GM19240 (cell line): ENCODE results near the gene CAPN8.

Source experiments
- DNase-seq: peaks from one replicate; pipeline ENCODE4 v3.0.0; 2011; ENCODE audit warnings: low spot score; ENCODE audit not compliant: insufficient read length

Gene CAPN8

DNA sequence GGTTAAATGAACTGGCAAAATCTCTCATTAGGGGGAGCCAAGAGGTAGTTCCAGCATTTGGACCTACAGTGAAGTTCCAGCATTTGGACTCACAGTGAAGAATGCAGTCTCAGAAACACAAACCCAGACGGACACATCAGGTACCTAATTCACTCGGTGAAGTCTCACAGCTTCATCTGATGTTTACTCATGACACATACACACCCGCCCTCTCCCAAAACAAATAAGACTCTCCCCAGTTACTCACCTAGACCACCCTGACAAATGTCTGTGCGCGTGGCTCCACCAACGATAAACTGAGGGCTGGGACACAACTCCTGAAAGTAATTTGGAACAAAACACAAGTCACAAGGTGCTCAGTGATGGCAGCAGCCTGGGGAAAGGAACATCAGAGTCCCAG is 11.4 kb downstream of the CAPN8 start:
- no peak for DNase-seq

DNA sequence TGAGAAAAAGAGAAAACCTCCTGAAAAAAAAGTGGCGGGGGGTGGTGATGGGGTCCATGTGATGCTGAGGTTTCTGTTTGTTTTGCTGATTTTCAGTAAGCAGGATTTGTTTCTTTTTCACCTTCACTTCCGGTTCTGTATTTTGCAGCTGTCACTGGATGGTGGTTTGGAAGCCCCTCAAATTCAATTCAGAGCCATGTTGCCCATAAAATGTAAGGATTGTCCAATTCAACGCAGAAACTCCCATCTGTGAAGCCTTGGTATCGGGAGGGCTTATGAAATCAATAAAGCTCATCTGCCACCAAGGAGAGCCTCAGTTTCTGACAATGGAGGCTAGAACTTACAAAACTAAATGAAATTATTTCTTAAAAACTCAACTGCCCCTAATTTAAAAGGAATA is 12.1 kb downstream of the CAPN8 start:
- no peak for DNase-seq

DNA sequence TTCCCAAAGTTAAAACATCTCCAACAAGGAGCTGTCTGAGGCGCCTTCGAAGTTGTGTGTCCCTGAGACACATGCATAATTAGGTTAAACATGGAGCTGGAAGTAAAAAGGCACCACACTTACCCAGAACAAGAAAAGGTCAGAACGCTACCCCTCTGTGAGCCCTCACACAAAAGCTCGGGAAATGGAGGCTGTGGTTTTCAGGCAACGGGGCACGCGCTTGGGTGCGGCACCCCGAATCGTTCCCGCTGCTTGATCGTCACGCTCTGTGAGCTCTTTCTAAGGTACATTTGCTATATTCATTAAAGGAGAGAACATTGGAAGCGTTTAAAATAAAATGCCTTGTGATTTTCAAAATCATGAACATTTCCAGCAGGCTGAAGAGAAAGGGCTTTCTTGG is 12.5 kb downstream of the CAPN8 start:
- no peak for DNase-seq

DNA sequence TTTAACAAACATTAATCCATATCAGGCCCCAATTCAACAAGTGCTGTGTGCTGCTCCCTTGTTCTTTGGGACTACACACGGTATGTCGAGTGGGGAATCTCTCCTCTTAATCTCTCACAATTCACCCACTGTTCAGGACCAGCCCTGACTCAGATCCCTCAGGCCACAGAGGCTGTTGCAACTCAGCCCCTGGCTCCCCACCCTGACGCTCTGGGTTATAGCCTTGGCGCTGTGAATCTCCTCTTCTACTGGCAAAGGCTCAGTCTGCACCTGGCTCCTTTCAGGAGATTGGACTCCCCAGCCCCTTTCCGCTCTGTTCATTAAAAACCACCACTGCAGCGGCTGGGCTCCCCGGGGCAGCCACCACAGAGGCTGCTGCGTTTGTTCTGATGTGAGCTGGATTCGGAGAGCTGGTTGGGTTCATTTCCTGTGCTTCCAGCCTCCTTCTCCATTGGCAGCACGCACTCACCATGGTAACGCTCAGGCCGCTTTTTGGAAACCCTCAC is 13.0 kb downstream of the CAPN8 start:
- no peak for DNase-seq

DNA sequence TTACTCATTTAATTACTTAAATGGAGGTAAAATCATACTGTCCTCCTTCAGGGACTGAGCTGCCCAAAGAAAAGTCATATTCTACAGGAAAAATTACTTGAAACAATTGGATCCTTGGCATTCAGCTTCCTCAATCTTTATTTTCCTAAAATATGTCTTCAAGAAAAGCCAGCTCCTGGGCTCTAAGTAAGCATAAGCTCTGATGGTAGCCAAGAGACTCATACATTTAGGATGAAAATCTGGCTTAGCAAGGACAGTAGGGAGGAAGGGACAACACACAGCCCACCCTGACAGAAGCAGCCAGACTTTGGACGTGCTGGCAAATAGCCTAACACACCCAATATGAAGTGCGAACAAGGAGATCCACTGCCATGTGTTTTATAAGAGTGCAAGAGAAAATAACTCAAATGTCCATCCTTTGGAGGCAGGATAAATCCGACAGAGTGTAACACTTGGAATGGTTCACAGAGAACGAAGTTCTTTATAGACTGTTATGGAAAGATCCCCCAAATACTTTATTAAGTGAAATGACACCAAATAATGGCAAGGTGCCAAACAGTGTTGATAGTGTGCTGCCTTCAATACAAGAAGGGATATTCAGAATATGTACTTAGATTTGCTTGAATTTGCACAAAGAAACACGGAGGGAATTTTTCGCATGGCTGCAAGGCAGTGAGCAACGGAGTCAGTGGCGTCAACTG is 14.1 kb downstream of the CAPN8 start:
- DNase-seq = no peak

DNA sequence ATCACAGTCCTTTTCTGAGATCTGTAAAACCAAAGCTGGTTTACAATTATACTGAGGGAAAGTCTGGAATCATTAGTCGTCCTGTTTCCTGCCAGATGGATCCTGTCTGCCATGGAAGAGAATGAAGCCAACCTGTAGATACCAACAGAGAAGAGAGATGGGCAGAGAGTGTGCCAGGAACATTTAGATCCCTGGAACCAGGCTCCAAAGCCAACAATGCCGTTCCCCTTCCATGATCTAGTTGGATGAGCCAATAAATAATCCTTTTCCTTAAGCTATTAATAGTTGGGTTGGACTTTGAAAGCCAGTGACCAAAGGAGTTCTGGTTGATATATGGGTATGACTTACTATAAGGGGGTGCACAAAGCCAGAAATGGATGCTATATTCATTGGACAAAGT is 15.0 kb downstream of the CAPN8 start:
- DNase-seq = no peak

DNA sequence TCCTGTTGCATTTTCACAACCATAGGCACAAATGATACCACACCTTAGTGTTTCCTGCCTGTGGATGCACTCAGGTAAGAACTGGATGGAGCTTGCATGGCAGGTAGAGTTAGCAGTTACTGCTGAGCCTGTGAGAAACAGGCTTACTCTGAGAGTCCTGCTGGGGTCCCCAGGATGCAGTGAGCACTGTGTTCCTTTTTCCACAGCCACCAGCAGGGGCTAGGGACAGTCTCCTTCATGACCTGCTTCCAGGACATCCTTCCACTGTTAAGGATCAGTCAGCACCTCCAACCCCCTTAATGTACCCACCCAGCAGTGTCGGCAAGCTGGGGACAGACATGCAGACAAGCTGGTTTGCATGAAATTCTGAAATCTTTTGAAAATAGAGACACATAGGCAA is 16.3 kb downstream of the CAPN8 start:
- DNase-seq = no peak

DNA sequence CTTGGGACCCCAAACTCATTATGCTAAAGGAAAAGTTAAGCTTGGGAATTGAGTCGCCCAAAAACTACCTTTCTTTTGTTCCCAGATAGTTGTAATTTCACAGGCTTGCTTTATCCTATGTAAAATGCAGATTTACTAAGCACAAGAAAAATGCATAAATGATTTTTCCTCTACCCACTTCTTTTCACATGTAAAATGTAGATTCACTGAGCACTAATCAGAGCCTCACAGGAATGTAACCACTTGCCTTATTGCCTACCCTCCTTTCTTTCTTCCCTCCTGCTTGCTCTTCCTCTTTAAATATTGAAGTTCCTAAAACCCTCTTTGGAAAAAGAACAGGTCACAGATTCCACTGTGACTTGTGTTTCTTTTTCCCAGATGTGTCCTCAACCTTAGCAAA is 18.3 kb downstream of the CAPN8 start:
- no peak for DNase-seq

DNA sequence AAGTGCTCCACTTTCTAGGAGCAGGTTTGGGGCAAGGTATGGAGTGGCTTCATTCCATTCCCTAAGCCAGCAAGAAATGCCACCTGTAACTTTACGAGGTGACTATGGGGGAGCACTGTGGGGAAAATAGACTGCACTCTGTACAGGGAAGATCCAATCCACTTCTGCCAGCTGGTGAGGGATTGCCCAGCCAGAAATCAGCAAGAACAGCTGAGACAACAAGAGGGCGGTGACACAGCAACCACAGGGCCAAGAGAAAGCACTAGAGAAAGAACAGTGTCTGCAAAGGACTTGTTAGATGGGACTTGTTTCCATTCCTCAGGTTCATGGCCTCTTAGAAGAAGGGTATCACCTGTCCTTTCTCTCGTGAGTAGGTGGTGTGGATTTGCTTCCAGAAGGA is 19.6 kb downstream of the CAPN8 start:
- DNase-seq = no peak

DNA sequence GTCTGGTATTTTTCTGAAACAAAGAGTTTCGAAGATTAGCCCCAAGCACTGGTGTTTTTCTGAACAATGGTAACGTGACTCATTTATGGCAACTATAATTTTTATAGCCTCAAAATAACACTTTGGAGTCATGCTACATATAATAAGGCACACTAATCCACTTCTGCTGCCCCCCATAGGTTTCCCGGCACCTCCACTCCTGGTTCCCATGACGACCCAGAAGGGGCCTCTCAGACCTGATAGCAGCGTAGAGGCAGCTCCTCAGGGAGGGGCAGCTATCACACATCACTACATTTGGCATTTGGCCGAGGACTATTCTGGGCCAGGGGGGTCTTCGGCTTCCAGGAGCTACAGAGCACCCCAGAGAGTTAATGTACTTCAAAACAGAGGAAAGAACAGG is 23.3 kb downstream of the CAPN8 start:
- no peak for DNase-seq

DNA sequence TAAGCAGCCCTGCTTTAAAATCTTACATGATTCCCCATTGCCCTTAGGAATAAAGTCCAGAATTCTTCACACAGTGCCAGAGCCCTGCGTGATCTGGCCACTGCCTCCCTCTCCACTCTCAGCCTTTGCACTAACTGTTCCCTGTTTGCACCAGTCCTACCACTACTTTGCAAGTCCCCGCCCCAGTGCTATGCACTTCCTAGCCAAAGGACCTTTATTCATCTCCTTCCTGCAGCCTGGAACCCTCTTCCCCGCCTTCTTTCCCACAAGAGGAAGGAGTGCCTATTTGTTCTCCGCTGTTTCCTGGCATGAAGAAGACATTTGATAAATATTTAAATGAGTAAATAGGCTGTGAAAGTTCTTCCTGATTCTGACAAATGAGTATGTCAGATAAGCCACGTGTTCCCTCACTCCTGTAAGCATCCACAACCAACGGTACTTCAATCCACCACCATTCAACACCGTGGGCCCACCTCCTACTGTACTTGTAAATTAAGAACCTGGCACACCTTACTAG is 23.9 kb downstream of the CAPN8 start:
- DNase-seq = no peak

DNA sequence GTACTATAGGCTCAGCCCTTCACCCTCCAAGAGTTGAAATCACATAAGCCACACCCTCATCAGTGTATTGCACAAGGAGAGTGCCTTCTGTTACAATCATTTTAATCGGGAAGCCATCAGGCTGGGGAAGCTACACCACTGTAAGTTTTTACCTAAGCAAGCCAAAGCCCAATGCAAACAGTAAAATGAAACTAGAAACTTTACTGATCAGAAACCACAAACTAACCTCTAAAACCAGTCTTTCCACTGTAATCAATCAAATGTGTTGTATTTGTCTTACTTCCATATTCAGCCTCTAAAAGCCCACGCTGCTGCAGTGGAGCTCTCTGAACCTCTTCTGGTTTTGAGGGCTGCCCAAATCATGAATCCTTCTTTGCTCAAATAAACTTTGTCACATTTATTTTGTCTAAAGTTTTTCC is 26.2 kb downstream of the CAPN8 start:
- DNase-seq = no peak

DNA sequence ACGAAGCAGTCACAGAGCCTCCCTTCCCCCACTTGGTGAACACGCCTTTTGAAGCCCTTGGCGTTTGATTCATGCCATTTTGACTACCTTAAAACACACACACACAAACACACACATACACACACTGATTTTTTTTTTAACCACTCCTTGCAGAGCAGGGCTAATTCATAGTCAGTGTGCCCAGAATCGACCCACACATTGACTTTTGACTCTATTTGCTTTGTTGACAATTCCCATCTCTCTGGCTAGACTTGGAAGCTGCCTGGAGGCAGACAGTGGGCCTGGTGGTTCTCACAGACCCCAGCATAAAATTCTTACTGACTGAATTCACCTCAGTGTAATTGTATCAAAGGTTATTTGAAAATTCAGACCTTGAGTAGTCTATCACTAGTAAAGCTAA is 30.3 kb downstream of the CAPN8 start:
- no peak for DNase-seq

DNA sequence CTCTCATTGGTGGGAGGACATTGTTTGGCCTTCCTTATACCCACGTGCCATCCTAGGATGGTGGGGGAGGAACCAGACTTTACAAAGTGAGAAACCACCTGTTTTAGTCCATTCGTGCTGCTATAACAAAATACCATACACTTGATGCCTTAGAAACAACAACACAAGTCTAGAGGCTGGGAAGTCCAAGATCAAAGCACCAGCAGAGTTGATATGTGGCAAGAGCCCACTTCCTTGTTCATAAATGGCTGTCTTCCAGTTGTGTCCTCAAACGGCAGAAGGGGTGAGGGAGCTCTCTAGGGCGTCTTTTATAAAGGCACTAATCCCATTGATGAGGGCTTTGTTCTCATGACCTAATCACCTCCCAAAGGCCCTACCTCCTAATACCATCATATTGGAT is 31.1 kb downstream of the CAPN8 start:
- DNase-seq = no peak

DNA sequence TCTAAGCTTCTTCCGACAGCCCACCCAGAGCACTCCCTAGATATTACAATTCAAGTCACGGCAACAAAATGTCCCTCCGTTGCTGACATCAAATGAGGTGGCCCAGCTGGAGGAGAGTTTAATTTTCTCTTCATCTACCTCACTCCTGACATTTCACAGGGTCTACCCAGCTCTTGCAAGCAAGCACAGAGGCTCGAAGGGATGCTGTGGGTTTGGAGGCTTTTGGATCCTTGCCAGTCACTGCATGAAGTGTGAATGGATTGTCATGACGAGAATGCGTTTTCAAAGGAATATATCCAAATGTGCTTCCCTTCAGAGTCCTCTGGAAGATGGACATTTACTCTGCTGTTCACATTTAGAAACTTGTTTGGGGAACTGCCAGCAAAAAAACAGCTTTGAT is 33.5 kb downstream of the CAPN8 start:
- no peak for DNase-seq

DNA sequence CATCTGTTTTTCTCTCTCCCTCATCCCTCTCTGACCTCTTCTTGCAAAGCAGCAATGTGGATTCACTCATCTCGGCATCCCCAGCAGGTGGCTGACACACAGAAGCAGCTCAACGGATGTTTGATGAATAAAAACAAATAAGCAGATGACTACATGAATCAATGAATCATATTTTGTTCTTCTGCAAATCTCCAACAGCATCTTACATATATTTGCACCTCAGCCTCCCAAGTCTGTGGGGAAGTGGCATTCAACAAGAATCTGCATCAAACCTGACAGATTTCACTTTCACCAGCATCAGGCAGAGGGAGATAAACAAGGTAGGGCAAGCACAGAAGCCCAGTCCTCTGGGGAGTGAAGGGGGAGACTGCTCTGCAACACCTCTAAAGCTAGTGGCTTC is 34.0 kb downstream of the CAPN8 start:
- DNase-seq = no peak

DNA sequence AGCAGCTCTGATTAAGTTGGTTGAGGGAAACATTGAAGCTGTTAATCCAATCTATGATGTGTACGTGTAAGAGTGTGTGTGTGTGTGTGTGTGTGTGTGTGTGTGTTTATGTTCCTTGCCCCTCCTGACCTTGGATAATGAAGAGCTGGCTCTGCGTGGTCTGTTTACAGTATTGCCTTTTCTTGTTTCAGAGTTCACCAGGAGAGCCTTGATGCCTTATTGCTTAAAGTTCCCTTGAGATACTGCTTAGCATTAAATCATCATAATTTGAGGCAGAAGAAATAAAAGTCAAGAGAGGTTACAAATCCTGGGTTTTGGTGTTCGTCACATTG is 36.4 kb downstream of the CAPN8 start:
- DNase-seq = no peak

DNA sequence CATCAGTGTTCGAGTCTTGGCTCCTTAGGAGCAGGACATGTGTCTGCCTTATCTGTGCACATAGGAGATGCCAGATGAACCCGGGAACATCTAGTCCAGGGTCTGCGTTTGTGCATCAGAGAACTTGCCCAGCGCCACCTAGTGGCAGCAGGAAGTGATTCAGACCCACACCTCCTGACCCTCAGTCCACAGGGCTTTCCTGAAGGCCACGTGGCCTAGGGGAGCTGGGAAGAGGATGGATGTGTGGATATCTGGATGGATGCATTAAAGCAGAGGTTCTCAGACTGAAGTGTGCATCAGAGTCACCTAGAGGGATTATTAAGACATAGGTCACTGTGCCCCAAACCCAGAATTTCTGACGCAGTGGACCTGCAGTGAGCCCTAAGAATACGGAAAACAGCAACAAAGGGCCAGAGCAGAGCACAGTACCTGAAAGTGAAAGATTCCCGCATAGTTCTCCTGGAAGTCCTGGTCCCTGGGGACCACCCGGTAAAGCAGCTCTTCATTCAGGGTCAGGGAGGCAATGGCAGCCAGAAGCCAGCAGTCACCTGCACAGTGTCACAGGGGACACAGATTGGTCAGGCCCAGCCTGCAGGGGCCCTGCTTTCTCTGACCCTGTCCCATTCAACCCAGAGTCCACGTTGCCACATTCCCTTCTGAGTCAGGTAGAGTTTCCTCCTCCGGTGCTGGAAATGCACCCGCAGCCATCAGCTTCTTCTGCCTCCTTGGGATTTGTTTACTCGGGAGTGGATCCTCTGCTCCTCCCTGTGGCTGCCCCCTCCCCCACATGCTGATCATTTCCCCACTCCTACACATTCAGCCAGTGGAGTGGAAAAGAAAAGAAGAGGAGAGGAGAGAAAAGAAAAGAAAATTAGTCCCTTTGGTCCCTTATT is 37.0 kb downstream of the CAPN8 start:
- no peak for DNase-seq

DNA sequence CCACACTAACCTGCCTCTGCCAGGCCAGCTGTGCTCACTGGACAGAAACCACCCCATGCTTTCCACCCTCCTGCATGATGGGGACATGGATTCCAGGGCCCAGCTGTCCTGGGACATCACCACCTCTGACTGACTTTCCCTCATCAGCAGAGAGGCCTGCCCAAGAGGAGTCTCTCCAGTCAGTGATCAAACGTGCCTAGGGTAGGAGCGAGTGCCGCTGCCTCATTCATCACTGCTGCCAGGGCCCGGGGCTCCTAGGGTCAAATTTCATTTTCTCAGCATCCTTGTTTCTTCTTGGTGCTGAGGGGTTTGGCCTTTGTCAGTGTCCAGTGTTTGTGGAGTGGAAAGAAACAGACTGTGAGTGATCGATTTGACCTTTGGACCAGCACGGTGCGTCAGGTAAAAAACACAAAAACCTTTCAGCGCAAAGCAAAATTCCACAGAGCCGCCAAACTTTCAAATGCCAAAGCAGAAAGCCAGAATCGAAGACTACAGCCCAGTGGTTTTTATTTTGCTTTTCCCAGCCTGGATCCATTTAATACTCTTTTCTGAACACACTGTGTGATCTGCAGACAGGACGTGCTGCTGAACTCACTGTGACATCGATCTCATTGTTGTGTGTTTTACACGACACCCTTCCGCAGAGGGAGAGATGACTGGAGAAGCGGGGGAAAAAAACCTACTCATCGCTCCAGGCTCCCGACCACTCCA is 43.2 kb downstream of the CAPN8 start:
- DNase-seq = no peak

DNA sequence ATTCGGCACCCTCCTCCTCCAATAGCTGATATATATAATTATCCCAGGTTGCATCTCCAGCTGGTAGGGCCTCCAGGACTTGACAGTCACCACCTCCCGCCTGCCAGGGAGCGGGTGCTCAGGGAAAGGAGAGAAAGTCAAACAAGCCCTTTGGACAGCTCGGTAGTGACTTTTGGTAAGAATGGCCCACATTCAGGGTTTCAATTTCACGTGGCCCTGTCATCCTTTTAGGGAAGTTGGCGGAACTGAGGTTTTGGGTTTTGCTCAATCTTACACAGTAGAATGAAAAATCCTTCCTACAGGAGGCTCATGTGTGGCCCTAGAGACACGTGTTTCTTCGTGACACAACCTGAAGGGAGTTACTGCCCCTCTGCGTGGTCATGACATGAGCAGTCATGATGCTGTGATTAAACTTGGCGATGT is 44.2 kb downstream of the CAPN8 start:
- DNase-seq = peak; percentile 43

DNA sequence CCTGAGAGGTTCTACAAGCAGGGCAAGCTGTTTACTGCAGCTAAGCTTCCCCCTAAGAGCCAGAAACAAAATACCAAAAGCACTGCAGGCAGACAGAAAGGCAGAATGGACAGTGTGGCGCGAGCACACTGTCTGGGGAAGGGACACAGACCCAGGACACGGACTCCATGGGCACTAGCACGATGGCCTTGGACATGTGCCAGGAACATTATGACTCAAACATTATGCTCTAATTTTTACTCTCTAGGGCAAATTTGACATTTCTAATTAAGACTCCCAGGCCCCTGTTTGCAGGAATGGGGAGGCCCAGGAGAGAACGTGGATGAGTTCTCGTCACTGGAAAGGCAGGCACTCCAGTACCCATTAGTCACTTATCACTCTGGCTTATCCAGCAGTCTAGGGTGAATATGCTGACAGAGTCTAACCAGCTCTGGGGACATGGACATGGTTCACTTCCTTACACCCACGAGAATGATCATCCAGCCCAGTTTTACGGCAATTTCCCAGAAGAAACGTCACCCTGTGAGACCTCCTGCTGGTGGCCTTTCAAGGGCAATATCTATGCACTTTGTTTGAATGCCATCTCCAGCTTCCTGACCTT is 45.1 kb downstream of the CAPN8 start:
- no peak for DNase-seq

DNA sequence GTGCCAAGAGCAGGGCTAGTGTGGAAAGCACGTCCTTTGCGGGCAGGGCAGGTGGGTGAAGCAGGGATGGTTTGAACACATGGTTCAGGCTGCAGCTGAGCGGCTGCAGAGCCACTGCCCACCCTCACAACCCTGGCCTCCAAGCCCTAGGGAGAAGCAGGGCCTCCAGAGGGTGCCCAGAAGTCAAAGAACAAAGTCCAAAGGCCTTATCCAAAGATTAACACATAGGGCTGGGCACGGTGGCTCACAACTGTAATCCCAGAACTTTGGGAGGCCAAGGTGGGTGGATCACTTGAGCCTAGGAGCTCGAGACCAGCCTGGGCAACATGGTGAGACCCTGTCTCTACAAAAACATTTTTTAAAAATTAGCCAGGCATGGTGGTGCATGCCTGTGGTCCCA is 46.8 kb downstream of the CAPN8 start:
- DNase-seq = no peak
